Neural progenitor cell (in vitro differentiated cells): ENCODE measurements around the gene EN2. TPM values are rescaled to one million over a fixed set of nuclear protein-coding genes. Genes with fewer than 3 reads are reported as not detected.
"Not testable (repeated sequence)": the region's sequence is repeated elsewhere in the genome, so short reads cannot be mapped to it uniquely, and the experiment has no call there.

Source experiments
- DNase-seq: peaks from one replicate; pipeline ENCODE4 v3.0.0-alpha.2; 2016; ENCODE audit warnings: low spot score
- H2AFZ ChIP-seq: fragments of 200-600 bp; sonication (generic); replicated peaks from 2 replicates; pipeline ENCODE4 v1.6.1; 2016; ENCODE audit warnings: antibody characterized with exemption
- H3F3A ChIP-seq: fragments of 200-600 bp; sonication (generic); 2 replicates; pipeline ENCODE4 v1.6.1; 2016; ENCODE audit warnings: antibody characterized with exemption, low read depth
- H3K27ac ChIP-seq: fragments of 200-600 bp; sonication (generic); 2 replicates; pipeline ENCODE4 v1.5.1; 2016; ENCODE audit warnings: mild to moderate bottlenecking
- H3K27me3 ChIP-seq: fragments of 200-600 bp; sonication (generic); 2 replicates; pipeline ENCODE4 v1.6.1; 2016; ENCODE audit warnings: mild to moderate bottlenecking, moderate library complexity
- H3K36me3 ChIP-seq: fragments of 200-600 bp; sonication (generic); 2 replicates; pipeline ENCODE4 v1.5.1; 2016
- H3K4me1 ChIP-seq: fragments of 200-600 bp; sonication (generic); 2 replicates; pipeline ENCODE4 v1.6.1; 2016; ENCODE audit warnings: mixed run types
- H3K4me2 ChIP-seq: fragments of 200-600 bp; sonication (generic); 2 replicates; pipeline ENCODE4 v1.6.1; 2016
- H3K4me3 ChIP-seq: fragments of 200-600 bp; sonication (generic); 2 replicates; pipeline ENCODE4 v1.5.1; 2016
- H3K79me2 ChIP-seq: fragments of 200-600 bp; sonication (generic); 2 replicates; pipeline ENCODE4 v1.6.1; 2016; ENCODE audit warnings: low read depth
- H3K9ac ChIP-seq: fragments of 200-600 bp; sonication (generic); 2 replicates; pipeline ENCODE4 v1.6.1; 2016
- H3K9me3 ChIP-seq: fragments of 200-600 bp; sonication (generic); 2 replicates; pipeline ENCODE4 v1.5.1; 2016; ENCODE audit warnings: low read depth
- H4K20me1 ChIP-seq: fragments of 200-600 bp; sonication (generic); 2 replicates; pipeline ENCODE4 v1.6.1; 2016; ENCODE audit warnings: low read depth
- H3K27ac Mint-ChIP-seq: 3 replicates; pipeline ENCODE4 v1.8.0; 2021; ENCODE audit warnings: mixed read lengths
- H3K27me3 Mint-ChIP-seq: 2 replicates; pipeline ENCODE4 v1.8.0; 2022; ENCODE audit warnings: low read depth, mild to moderate bottlenecking, inconsistent platforms, moderate library complexity, mixed read lengths; ENCODE audit not compliant: insufficient read depth
- H3K36me3 Mint-ChIP-seq: 3 replicates; pipeline ENCODE4 v1.8.0; 2021; ENCODE audit warnings: mixed read lengths
- H3K4me1 Mint-ChIP-seq: 3 replicates; pipeline ENCODE4 v1.8.0; 2021; ENCODE audit warnings: mixed read lengths
- H3K4me3 Mint-ChIP-seq: 3 replicates; pipeline ENCODE4 v1.8.0; 2021; ENCODE audit warnings: mild to moderate bottlenecking, moderate library complexity, mixed read lengths
- H3K9me3 Mint-ChIP-seq: 3 replicates; pipeline ENCODE4 v1.8.0; 2020; ENCODE audit warnings: mixed read lengths
- CTCF ChIP-seq: fragments of 200-600 bp; sonication (generic); IDR thresholded peaks from 2 replicates; pipeline ENCODE4 v1.5.1; 2017; ENCODE audit warnings: antibody characterized with exemption, mild to moderate bottlenecking
- EZH2 ChIP-seq: fragments of 200-600 bp; sonication (generic); IDR thresholded peaks from 2 replicates; pipeline ENCODE4 v1.6.1; 2017; ENCODE audit warnings: antibody characterized with exemption, mild to moderate bottlenecking, moderate library complexity
- EZH2phosphoT487 ChIP-seq: fragments of 200-600 bp; sonication (generic); IDR thresholded peaks from 2 replicates; pipeline ENCODE4 v1.6.1; 2017; ENCODE audit warnings: antibody characterized with exemption
- total RNA-seq: library from RNA; depleted of rRNA; stranded (reverse); fragments of >200 nt; gene quantifications from 2 replicates; pipeline ENCODE4 v1.2.3, GENCODE V29; 2015; ENCODE audit warnings: low replicate concordance

Gene EN2
- total RNA-seq, 1 donor from 2014 or later: not detected

GRCh38 chr7:155444746-155445145 lies 13.2 kb upstream of the EN2 start:
- Histone ChIP-seq H3K9me3 (no peaks in the 10 kb centered on the region), H3K27me3 (peaks cover 100% of the 10 kb centered on the region), H4K20me1 (peaks cover 32% of the 10 kb centered on the region), H3K4me3 (no peak overlapping the region), H3K36me3 (no peaks in the 10 kb centered on the region), H3K79me2 (no peaks in the 10 kb centered on the region), H3K9ac (no peak overlapping the region), H2AFZ (no peak overlapping the region), H3K4me1 (peaks cover 16% of the 10 kb centered on the region), H3K4me2 (no peak overlapping the region), H3K27ac (no peak overlapping the region), H3F3A (peaks cover 9% of the 10 kb centered on the region)
- DNase-seq: no peak
- TF ChIP-seq EZH2phosphoT487: no peak
- no peak overlapping the region for H3K4me3 Mint-ChIP-seq
- H3K36me3 Mint-ChIP-seq: peaks cover 3% of the 10 kb centered on the region
- H3K9me3 Mint-ChIP-seq: peaks cover 4% of the 10 kb centered on the region
- peaks cover 14% of the 10 kb centered on the region for H3K4me1 Mint-ChIP-seq
- H3K27ac Mint-ChIP-seq: no peak overlapping the region
- peaks cover 63% of the 10 kb centered on the region for H3K27me3 Mint-ChIP-seq

- peaks cover 100% of the 10 kb centered on the region for H3K27me3 ChIP-seq
Measured at GRCh38 chr7:155445606-155446005, 12.3 kb upstream of the EN2 start.

GRCh38 chr7:155447603-155448002 lies 10.3 kb upstream of the EN2 start:
- Mint-ChIP-seq H3K36me3 (peaks cover 3% of the 10 kb centered on the region), H3K27me3 (peaks cover 76% of the 10 kb centered on the region), H3K4me1 (peaks cover 33% of the 10 kb centered on the region), H3K27ac (no peak overlapping the region), H3K9me3 (peaks cover 4% of the 10 kb centered on the region), H3K4me3 (peak overlapping the region; percentile 82)
- peaks cover 19% of the 10 kb centered on the region for H3K4me1 ChIP-seq
- H3K4me3 ChIP-seq: no peak overlapping the region
- H3K27ac ChIP-seq: no peak overlapping the region
- no peaks in the 10 kb centered on the region for H3K9me3 ChIP-seq
- no peak for DNase-seq
- peaks cover 100% of the 10 kb centered on the region for H3K27me3 ChIP-seq
- H3K79me2 ChIP-seq: no peaks in the 10 kb centered on the region
- TF ChIP-seq EZH2phosphoT487 (no peak), EZH2 (no peak), CTCF (no peak)
- no peak overlapping the region for H3K4me2 ChIP-seq
- H3K36me3 ChIP-seq: no peaks in the 10 kb centered on the region
- peaks cover 61% of the 10 kb centered on the region for H4K20me1 ChIP-seq
- peaks cover 18% of the 10 kb centered on the region for H3F3A ChIP-seq
- H3K9ac ChIP-seq: no peak overlapping the region
- H2AFZ ChIP-seq: no peak overlapping the region

More at GRCh38 chr7:155445606-155446005, 12.3 kb upstream of the EN2 start:
- not testable (repeated sequence) for H3K36me3 Mint-ChIP-seq, H3K9ac ChIP-seq, H3K27ac Mint-ChIP-seq, H3K36me3 ChIP-seq, H3K4me2 ChIP-seq, H3K79me2 ChIP-seq, H3K9me3 ChIP-seq, H3K4me3 Mint-ChIP-seq, DNase-seq, H3K27ac ChIP-seq, H3K4me3 ChIP-seq, H2AFZ ChIP-seq, H3K9me3 Mint-ChIP-seq, H3F3A ChIP-seq
- Histone ChIP-seq H3K4me1 (peaks cover 19% of the 10 kb centered on the region), H4K20me1 (peaks cover 41% of the 10 kb centered on the region)
- Mint-ChIP-seq H3K27me3 (peaks cover 68% of the 10 kb centered on the region), H3K4me1 (peaks cover 17% of the 10 kb centered on the region)

- Mint-ChIP-seq H3K4me1 (peaks cover 39% of the 10 kb centered on the region), H3K36me3 (peaks cover 3% of the 10 kb centered on the region), H3K27ac (no peak overlapping the region), H3K27me3 (peaks cover 80% of the 10 kb centered on the region), H3K9me3 (peaks cover 4% of the 10 kb centered on the region), H3K4me3 (peak overlapping the region; percentile 82)
- Histone ChIP-seq H3K4me1 (peaks cover 19% of the 10 kb centered on the region), H3K79me2 (no peaks in the 10 kb centered on the region), H3K4me2 (peak overlapping the region; percentile 77), H3F3A (peaks cover 18% of the 10 kb centered on the region), H3K4me3 (peak overlapping the region; percentile 42), H3K27ac (no peak overlapping the region), H3K36me3 (no peaks in the 10 kb centered on the region), H4K20me1 (peaks cover 68% of the 10 kb centered on the region), H3K9ac (no peak overlapping the region), H2AFZ (no peak overlapping the region), H3K9me3 (no peaks in the 10 kb centered on the region), H3K27me3 (peaks cover 100% of the 10 kb centered on the region)
- peak; percentile 65 for DNase-seq
- TF ChIP-seq EZH2: peak; percentile 85
- TF ChIP-seq EZH2phosphoT487: no peak
Measured at GRCh38 chr7:155448632-155449007, 9.3 kb upstream of the EN2 start.
